Neural cell (in vitro differentiated cells): ENCODE data around the gene NGB. TPM values are rescaled to one million over a fixed set of nuclear protein-coding genes. Genes with fewer than 3 reads are reported as not detected.
"Not testable (repeated sequence)": the region's sequence is repeated elsewhere in the genome, so short reads cannot be mapped to it uniquely, and the experiment has no call there.

Source experiments
- H2AFZ ChIP-seq: fragments of 200-600, 300-800 bp; sonication (generic), shearing (Covaris generic); 2 replicates; pipeline ENCODE4 v1.6.0; 2014; ENCODE audit warnings: low read depth, mild to moderate bottlenecking, antibody characterized with exemption, low read length, moderate library complexity
- H3F3A ChIP-seq: fragments of 200-600 bp; shearing (Covaris generic); 2 replicates; pipeline ENCODE4 v1.6.1; 2016; ENCODE audit warnings: mild to moderate bottlenecking, moderate library complexity, mixed read lengths, antibody characterized with exemption, low read length; ENCODE audit not compliant: insufficient read depth, poor library complexity, severe bottlenecking
- H3K27ac ChIP-seq: fragments of 200-600, 300-800 bp; sonication (generic), shearing (Covaris generic); 2 replicates; pipeline ENCODE4 v1.5.1; 2014; ENCODE audit warnings: mild to moderate bottlenecking, low read length, moderate library complexity
- H3K27me3 ChIP-seq: fragments of 300-800, 200-600 bp; sonication (generic), shearing (Covaris generic); 2 replicates; pipeline ENCODE4 v1.6.0; 2014; ENCODE audit warnings: mild to moderate bottlenecking, low read depth, low read length, moderate library complexity; ENCODE audit not compliant: insufficient read depth
- H3K36me3 ChIP-seq: fragments of 300-800, 200-600 bp; sonication (generic), shearing (Covaris generic); 2 replicates; pipeline ENCODE4 v1.5.1; 2014; ENCODE audit warnings: mild to moderate bottlenecking, antibody characterized with exemption, low read length, moderate library complexity; ENCODE audit not compliant: insufficient read depth
- H3K4me2 ChIP-seq: fragments of 300-800, 200-600 bp; sonication (generic), shearing (Covaris generic); 2 replicates; pipeline ENCODE4 v1.6.0; 2014; ENCODE audit warnings: mild to moderate bottlenecking, low read length
- H3K4me3 ChIP-seq: fragments of 300-800, 200-600 bp; sonication (generic), shearing (Covaris generic); 2 replicates; pipeline ENCODE4 v1.5.1; 2014; ENCODE audit warnings: mild to moderate bottlenecking, low read length, moderate library complexity
- H3K79me2 ChIP-seq: fragments of 200-600 bp; shearing (Covaris generic); replicated peaks from 2 replicates; pipeline ENCODE4 v1.6.0; 2014; ENCODE audit warnings: mild to moderate bottlenecking, low read length, moderate library complexity; ENCODE audit not compliant: insufficient read depth
- H3K9ac ChIP-seq: fragments of 300-800, 200-600 bp; sonication (generic), shearing (Covaris generic); 2 replicates; pipeline ENCODE4 v1.6.1; 2016; ENCODE audit warnings: mild to moderate bottlenecking, low read length, mixed read lengths
- H3K9me2 ChIP-seq: fragments of 200-600 bp; shearing (Covaris generic); 2 replicates; pipeline ENCODE4 v1.6.1; 2016; ENCODE audit warnings: mild to moderate bottlenecking, low read length, mixed read lengths; ENCODE audit not compliant: insufficient read depth
- H3K9me3 ChIP-seq: fragments of 200-600, 300-800 bp; sonication (generic), shearing (Covaris generic); 2 replicates; pipeline ENCODE4 v1.6.1; 2016; ENCODE audit warnings: mild to moderate bottlenecking, mixed run types, low read length, moderate library complexity, mixed read lengths
- H4K20me1 ChIP-seq: fragments of 200-600 bp; shearing (Covaris generic); 2 replicates; pipeline ENCODE4 v1.6.1; 2016; ENCODE audit warnings: mild to moderate bottlenecking, mixed run types; ENCODE audit not compliant: insufficient read depth
- EP300 ChIP-seq: fragments of 450-650 bp; conservative IDR thresholded peaks from 2 replicates; pipeline ENCODE4 v1.6.1; 2014; ENCODE audit warnings: antibody characterized with exemption, mild to moderate bottlenecking, moderate library complexity; ENCODE audit not compliant: poor library complexity, severe bottlenecking
- EZH2 ChIP-seq: fragments of 200-600, 300-800 bp; shearing (Covaris generic), sonication (generic); IDR thresholded peaks from 2 replicates; pipeline ENCODE4 v1.6.1; 2014; ENCODE audit warnings: antibody characterized with exemption, low read length, borderline replicate concordance, mild to moderate bottlenecking; ENCODE audit not compliant: insufficient read depth, poor library complexity, severe bottlenecking
- MXI1 ChIP-seq: fragments of 450-650 bp; conservative IDR thresholded peaks from 2 replicates; pipeline ENCODE4 v1.6.1; 2014; ENCODE audit warnings: antibody characterized with exemption, mild to moderate bottlenecking; ENCODE audit not compliant: poor library complexity, severe bottlenecking
- POLR2AphosphoS5 ChIP-seq: IDR thresholded peaks from 2 replicates; pipeline ENCODE4 v1.6.1; 2012
- RAD21 ChIP-seq: fragments of 450-650 bp; conservative IDR thresholded peaks from 2 replicates; pipeline ENCODE4 v1.6.1; 2014; ENCODE audit warnings: antibody characterized with exemption, mild to moderate bottlenecking, moderate library complexity
- SMC3 ChIP-seq: fragments of 450-650 bp; conservative IDR thresholded peaks from 2 replicates; pipeline ENCODE4 v1.6.1; 2014; ENCODE audit warnings: antibody characterized with exemption, mild to moderate bottlenecking, moderate library complexity; ENCODE audit not compliant: poor library complexity
- TAF1 ChIP-seq: IDR thresholded peaks from 2 replicates; pipeline ENCODE4 v1.6.1; 2012; ENCODE audit warnings: low read depth
- polyA plus RNA-seq: library from polyadenylated mRNA; depleted of rRNA; stranded (reverse); fragments of >200 nt; gene quantifications from 2 replicates; pipeline ENCODE4 v1.2.3, GENCODE V29; 2014
- TF ChIP-seq, protein P1 (sequence below): IDR thresholded peaks from 2 replicates; pipeline ENCODE4 v1.6.1; 2012; ENCODE audit warnings: borderline replicate concordance
- TF ChIP-seq, protein P2 (sequence below): fragments of 450-650 bp; IDR thresholded peaks from 2 replicates; pipeline ENCODE4 v1.5.1; 2014; ENCODE audit warnings: antibody characterized with exemption, mild to moderate bottlenecking, moderate library complexity; ENCODE audit not compliant: poor library complexity, severe bottlenecking

Gene NGB
- polyA plus RNA-seq, 1 donor from 2014 or later: 0.87 TPM

DNA sequence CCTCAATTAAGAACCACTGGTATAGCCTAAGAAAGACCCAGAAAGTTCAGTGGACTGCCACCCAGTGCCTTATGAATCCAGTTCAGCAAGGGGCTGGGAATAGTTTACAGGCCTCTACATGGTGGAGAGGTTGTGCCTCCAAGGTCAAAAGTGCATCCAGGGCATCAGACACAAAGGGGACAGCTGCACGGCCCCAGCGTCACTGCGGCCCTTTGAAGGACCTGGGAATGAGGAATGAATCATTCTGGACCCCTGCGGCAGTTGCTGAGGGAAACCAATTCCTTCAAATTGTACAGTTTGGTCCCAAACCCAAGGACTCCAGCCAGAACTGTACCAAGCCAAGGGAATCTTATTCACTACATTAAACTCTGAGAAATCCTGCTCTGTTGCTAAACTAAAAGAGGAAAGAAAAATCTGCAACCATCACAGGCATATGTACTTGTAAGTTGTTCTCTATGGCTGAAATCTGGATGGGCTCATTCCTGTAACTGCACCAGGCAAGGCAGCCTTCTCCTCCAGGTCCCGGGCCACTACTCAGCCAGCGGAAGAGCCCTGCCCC lies 10.9 kb upstream of the NGB start:
- Histone ChIP-seq H3K9me3 (no peaks in the 10 kb centered on the region), H3K36me3 (no peaks in the 10 kb centered on the region), H3K4me2 (no peak overlapping the region), H3K79me2 (no peaks in the 10 kb centered on the region), H3K9me2 (no peaks in the 10 kb centered on the region), H3K9ac (no peak overlapping the region), H3K4me3 (no peak overlapping the region), H3F3A (no peaks in the 10 kb centered on the region), H3K27ac (no peak overlapping the region), H3K27me3 (no peaks in the 10 kb centered on the region), H2AFZ (no peak overlapping the region), H4K20me1 (no peaks in the 10 kb centered on the region)
- TF ChIP-seq SMC3: no peak
- TF ChIP-seq EZH2: no peak
- TF ChIP-seq MXI1: no peak
- no peak for TF ChIP-seq EP300
- no peak for TF ChIP-seq POLR2AphosphoS5
- TF ChIP-seq, protein P1, sequence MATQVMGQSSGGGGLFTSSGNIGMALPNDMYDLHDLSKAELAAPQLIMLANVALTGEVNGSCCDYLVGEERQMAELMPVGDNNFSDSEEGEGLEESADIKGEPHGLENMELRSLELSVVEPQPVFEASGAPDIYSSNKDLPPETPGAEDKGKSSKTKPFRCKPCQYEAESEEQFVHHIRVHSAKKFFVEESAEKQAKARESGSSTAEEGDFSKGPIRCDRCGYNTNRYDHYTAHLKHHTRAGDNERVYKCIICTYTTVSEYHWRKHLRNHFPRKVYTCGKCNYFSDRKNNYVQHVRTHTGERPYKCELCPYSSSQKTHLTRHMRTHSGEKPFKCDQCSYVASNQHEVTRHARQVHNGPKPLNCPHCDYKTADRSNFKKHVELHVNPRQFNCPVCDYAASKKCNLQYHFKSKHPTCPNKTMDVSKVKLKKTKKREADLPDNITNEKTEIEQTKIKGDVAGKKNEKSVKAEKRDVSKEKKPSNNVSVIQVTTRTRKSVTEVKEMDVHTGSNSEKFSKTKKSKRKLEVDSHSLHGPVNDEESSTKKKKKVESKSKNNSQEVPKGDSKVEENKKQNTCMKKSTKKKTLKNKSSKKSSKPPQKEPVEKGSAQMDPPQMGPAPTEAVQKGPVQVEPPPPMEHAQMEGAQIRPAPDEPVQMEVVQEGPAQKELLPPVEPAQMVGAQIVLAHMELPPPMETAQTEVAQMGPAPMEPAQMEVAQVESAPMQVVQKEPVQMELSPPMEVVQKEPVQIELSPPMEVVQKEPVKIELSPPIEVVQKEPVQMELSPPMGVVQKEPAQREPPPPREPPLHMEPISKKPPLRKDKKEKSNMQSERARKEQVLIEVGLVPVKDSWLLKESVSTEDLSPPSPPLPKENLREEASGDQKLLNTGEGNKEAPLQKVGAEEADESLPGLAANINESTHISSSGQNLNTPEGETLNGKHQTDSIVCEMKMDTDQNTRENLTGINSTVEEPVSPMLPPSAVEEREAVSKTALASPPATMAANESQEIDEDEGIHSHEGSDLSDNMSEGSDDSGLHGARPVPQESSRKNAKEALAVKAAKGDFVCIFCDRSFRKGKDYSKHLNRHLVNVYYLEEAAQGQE: no peak
- TF ChIP-seq, protein P2, sequence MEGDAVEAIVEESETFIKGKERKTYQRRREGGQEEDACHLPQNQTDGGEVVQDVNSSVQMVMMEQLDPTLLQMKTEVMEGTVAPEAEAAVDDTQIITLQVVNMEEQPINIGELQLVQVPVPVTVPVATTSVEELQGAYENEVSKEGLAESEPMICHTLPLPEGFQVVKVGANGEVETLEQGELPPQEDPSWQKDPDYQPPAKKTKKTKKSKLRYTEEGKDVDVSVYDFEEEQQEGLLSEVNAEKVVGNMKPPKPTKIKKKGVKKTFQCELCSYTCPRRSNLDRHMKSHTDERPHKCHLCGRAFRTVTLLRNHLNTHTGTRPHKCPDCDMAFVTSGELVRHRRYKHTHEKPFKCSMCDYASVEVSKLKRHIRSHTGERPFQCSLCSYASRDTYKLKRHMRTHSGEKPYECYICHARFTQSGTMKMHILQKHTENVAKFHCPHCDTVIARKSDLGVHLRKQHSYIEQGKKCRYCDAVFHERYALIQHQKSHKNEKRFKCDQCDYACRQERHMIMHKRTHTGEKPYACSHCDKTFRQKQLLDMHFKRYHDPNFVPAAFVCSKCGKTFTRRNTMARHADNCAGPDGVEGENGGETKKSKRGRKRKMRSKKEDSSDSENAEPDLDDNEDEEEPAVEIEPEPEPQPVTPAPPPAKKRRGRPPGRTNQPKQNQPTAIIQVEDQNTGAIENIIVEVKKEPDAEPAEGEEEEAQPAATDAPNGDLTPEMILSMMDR: no peak
- TF ChIP-seq RAD21: no peak
- TF ChIP-seq TAF1: no peak

DNA sequence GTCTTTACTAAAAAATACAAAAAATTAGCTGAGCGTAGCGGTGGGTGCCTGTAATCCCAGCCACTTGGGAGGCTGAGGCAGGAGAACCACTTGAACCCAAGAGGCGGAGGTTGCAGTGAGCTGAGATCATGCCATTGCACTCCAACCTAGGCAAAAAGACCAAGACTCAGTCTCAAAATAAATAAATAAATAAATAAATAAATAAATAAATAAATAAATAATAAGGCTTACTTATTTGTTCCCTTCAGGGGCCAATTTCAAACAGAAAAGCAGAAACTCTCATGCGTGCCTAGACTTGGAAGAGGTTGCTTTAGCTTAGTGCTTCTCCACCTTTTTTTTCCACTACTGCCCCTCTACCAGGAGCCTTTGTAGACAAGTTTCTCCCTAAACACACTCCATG lies 9.9 kb upstream of the NGB start:
- not testable (repeated sequence) for H3K4me2 ChIP-seq, H3K4me3 ChIP-seq, H3K9ac ChIP-seq, H3K27ac ChIP-seq, H3K9me3 ChIP-seq, H3K27me3 ChIP-seq, H3K79me2 ChIP-seq, H4K20me1 ChIP-seq, H3K36me3 ChIP-seq, H3F3A ChIP-seq, H2AFZ ChIP-seq, H3K9me2 ChIP-seq

DNA sequence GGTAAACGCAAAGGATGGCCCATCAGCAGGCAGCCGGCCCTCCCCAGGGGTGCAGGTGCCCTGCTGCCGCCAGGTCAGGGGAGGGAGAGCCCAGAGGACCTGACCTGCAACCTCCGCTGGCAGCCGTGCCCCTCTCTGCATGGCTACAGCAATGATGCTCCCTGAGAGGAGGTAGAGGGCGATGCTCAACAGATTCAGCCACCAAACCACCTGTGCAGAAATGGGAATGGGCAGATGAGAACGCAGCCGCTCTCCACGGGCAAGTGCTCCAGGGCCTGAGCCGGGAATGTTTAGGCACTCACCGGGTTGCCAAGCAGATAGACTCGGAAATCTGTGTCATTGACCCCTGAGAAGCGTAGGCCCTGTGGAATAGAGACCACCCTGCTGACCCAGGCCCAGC lies 8.7 kb upstream of the NGB start:
- no peaks in the 10 kb centered on the region for H3K27me3 ChIP-seq
- H3K9ac ChIP-seq: no peak overlapping the region
- no peaks in the 10 kb centered on the region for H3K9me2 ChIP-seq
- H3K4me3 ChIP-seq: no peak overlapping the region
- TF ChIP-seq EP300 (no peak), SMC3 (no peak)
- TF ChIP-seq, protein P2: no peak
- no peak overlapping the region for H3K27ac ChIP-seq
- H3K36me3 ChIP-seq: no peaks in the 10 kb centered on the region
- H4K20me1 ChIP-seq: no peaks in the 10 kb centered on the region
- H3F3A ChIP-seq: no peaks in the 10 kb centered on the region
- H3K79me2 ChIP-seq: no peaks in the 10 kb centered on the region
- no peaks in the 10 kb centered on the region for H3K9me3 ChIP-seq
- no peak overlapping the region for H2AFZ ChIP-seq
- H3K4me2 ChIP-seq: no peak overlapping the region
